HG03432 (cell line): Measurements from ENCODE around the gene DLX1.
"Not testable (repeated sequence)": the region's sequence is repeated elsewhere in the genome, so short reads cannot be mapped to it uniquely, and the experiment has no call there.

Experiments used
- ATAC-seq: cut with Tn5 transposase; IDR thresholded peaks from one replicate; pipeline ENCODE4 v1.9.1; 2021; ENCODE audit warnings: mild to moderate bottlenecking, moderate library complexity; ENCODE audit not compliant: unreplicated experiment

Gene DLX1

GRCh38 chr2:172063446-172063845, 21.9 kb upstream of the DLX1 start:
- ATAC-seq: no peak

DNA sequence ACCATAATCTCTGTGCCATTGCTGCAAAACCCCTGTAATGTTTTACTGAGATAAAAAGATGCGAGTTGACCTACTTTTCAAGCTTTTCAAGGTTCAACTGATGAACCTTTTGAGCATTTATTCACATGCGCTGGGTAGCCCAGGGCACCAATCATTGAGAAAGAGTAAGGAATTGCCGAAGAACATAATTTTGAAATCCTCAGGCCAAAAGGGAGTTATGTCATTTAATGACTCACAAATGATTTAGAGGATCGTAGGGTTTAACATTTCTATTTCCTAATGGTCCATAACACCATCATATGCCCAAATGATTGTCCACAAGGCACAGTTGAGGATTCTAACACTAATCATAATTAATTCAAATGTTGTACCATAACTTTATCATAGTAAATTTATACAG, 20.2 kb upstream of the DLX1 start:
- no peak for ATAC-seq

GRCh38 chr2:172066394-172066886, 18.9 kb upstream of the DLX1 start:
- no peak for ATAC-seq

DNA sequence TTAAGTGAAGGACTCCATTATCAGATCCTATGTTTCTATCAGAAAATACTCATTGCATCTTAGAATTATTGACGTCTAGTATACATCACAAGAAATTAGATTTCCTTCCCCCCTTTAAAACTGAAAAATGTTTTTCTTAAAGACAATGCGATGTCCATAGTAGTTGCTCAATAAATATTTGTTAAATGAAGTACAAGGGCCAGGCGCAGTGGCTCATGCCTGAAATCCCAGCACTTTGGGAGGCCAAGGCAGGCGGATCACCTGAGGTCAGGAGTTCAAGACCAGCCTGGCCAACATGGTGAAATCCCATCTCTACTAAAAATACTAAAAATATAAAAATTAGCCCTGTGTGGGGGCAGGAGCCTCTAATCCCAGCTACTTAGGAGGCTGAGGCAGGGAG, 17.4 kb upstream of the DLX1 start:
- not testable (repeated sequence) for ATAC-seq

DNA sequence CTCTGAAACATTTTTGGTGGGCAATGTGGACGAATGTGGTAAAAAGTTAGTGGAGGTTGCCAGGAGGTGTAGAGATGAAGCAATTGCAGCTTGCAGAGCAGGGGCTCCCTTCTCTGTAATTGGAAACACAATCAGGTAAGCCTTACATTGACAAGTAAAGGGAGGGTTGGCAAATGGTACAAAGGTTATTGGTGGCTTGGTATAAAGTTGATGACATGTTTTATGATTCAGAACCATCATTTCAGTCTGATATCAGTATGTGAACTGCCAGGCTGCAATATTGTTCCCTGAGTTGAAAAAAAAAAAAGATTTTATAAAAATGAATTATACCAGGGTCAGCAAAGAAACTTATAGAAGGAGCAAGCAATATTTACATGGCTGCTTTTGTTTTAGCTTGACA, 14.4 kb upstream of the DLX1 start:
- no peak for ATAC-seq

DNA sequence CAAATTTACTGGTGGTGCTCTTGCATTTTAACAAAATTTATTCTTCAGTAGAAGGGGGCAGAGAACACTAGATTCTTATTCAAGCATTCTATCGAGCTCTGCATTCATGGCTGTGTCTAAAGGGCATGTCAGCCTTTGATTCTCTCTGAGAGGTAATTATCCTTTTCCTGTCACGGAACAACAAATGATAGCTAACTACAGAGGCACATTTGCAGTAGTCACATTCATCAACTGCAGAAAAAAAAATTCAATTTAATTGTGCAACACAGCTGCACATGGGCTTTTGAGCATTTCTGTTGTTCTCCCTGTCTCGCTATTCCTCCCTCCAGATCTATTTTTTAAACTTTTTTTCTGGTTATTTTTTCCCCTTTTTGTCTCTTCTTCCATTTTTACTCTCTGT, 13.0 kb upstream of the DLX1 start:
- ATAC-seq: no peak

- no peak for ATAC-seq
Observed at GRCh38 chr2:172072706-172073105, 12.6 kb upstream of the DLX1 start.

DNA sequence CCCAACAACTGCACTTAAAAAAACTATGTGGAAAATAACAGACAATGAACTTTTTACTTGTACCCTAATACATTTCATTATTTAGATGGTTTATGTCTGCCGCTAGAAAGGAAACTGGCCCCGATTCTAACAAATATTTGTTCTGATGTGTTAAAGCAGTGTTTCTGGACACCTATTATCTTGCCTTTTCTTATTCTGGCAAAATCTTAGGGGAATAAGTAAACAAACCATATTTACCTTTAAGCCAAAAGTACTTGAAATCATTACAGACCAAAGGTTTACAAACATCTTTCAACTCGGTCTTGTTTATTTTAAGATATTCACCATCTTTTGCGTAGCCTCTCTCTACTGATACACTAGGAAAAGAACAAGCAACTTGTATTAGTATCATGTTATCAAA, 11.8 kb upstream of the DLX1 start:
- ATAC-seq: no peak

- no peak for ATAC-seq
Observed at GRCh38 chr2:172074254-172074653, 11.1 kb upstream of the DLX1 start.

- no peak for ATAC-seq
Observed at GRCh38 chr2:172079416-172079815, 5.9 kb upstream of the DLX1 start.

DNA sequence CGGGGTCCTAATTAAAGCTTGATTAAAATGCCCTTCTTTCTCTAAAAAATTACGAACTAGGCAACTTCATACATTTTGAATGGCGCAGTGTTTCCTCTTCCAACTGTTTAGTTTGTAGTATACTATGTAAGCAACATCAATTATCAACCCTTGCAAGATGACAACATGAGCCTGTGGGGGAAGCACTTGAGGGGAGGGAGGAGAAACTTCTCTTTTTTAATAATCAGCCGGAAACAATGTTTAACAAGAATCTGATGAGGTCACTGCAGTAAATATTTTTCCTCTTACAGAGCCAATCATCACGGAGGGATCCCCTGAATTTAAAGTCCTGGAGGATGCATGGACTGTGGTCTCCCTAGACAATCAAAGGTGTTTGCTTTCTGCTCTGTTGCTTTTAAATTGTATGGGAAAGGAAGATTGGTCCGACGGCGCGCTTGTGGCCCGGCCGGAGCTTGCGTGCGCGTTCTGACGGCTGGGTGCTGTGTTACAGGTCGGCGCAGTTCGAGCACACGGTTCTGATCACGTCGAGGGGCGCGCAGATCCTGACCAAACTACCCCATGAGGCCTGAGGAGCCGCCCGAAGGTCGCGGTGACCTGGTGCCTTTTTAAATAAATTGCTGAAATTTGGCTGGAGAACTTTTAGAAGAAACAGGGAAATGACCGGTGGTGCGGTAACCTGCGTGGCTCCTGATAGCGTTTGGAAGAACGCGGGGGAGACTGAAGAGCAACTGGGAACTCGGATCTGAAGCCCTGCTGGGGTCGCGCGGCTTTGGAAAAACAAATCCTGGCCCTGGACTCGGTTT, 5.3 kb upstream of the DLX1 start:
- ATAC-seq: no peak

DNA sequence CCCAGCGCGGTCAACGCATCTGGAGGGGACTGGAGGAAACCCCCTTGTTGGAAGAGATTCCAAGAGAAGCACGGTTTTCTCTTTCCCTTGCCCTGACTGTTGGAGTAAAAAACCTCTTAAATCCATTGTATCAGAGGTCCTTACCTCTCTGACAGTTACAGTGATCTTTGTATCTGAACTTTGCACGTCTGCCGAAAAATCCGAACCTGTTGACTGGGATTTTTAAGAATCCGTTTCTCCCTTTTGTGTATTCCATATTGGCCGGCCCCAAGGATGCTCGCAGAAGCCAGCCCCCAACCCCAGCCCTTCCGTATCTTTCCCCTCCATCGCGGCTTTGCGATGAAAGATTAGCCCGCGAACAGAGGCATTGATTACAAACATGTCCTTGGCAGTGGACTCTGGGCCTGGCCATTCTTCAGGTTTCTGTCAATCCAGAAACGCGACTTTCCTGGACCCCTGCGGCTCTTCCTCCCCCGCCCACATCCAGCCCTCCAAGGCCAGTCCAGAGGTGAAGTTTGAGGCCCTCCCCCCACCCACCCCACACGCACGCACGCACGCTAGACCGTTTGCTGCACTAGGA, 4.6 kb upstream of the DLX1 start:
- ATAC-seq: no peak

- no peak for ATAC-seq
Observed at GRCh38 chr2:172081221-172082022, 3.9 kb upstream of the DLX1 start.

- no peak for ATAC-seq
Observed at GRCh38 chr2:172082105-172082943, 3.0 kb upstream of the DLX1 start.

DNA sequence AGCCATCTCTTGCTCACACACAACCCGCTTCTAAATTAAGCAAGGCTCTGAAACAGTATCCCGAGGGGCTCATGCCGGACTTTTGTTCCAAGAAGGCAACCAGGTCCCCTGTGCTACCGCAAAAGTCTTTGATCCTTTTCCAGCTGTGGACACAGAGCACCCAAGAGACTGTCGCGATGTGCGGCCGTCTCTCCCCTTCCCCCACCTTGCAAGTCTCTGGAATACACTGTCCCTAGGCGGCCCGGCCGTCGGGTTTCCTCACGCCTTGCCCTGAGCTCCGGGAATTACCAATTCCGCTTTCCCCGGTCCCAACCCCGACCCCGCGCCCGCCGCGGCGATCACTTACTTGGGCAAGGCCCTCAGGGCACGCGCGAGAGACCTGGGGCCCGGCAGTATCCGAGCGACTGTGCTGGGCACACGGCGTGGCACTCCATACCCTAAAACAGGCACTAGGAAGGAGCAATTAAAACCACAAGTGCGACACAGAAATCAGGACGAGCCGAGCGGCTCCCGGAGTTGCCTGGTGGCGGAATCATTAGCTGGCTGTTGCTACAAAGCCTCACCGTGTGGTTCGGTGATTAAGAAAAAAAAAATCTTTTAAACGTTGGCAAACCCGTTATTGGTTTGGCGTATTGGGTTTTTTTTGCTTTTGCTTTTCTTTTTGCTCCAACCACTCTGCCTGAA, 2.2 kb upstream of the DLX1 start:
- no peak for ATAC-seq

DNA sequence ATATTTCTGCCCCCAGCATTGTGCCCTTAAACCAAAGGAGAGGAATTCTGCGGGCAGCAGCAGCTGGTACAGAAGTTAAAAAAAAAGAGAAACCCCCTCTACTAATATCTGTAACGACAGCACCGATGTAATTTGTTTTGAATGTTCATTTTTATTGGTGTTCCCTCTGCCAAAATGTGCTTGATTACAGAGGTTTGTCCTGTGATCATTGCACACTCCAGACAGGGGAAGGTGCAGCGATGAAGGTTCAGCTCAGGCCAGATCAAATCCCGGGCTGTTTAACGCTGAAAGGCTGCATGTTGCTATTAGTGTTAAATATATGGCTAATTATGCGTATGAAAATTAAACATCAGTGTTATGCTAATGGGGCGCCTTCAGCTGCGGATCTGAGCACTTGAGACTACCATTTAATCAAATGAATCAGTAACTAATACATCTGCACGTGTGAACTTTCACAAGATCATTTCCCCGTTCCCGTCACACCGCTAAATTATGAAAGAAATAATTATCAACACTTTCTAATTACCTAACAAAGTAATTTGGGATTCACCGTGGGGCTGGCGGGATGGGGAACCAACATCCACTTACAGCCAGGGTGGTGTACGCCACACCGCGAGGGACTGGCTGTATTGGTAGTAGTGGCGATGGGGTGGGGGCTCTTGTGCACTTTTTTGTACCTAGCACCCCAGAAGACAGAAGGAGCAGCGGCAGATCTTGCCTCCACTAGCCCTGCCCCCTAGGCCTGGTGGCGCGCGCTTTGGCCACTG, 1.5 kb upstream of the DLX1 start:
- no peak for ATAC-seq

- peak; percentile 14 for ATAC-seq
Observed at GRCh38 chr2:172084395-172084644, 987 bp upstream of the DLX1 start.

DNA sequence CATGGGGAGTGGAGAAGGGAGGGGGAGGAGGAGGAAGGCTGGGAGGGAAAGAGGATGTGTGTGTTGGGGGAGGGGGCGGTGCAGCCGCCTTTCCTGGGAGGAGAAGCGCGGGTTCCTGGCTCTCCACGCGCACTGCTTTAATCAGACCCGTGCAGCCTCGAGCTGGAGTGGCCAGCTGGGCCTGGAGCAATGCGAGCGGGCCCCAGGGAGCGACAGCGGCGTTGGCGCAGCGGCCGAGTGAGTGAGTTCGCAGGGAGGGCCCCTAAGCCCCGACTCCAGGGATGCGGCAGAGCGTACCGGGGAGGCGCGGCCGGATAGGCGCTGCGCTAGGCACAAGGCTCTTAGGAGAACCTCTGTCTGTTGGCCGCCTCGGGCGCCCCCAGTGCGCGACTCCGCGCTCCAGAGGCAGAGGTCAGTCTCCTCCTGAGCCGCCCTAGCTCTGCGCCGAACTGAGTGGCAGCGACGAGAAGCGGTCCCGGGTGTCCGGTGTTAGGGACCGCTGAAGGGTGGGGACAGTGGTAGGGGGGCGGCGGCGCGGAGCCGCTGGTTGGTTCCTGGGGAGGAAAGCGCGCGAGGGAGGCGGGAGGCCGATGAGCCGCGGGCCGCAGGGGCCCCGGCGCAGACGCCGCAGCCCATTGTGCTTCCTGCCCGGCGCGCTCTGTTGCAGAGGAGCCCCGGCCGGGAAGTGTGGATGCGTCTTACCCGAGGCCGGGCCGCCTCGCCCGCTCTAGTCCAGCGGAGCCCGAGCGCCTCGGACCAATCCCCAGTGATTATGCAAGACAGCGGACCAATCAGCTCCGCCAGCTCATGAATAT, 455 bp upstream of the DLX1 start:
- ATAC-seq: peak; percentile 89
